GM23338 (cell line): ENCODE results near the gene KCNJ6. TPM values are rescaled to one million over a fixed set of nuclear protein-coding genes. Genes with fewer than 3 reads are reported as not detected.

ENCODE experiments used
- ATAC-seq: fragments of 200-7000 bp; cut with Tn5 transposase; 3 replicates; pipeline ENCODE4 v1.9.1; 2020
- DNase-seq: peaks from one replicate; pipeline ENCODE4 v3.0.0-alpha.2; 2015; ENCODE audit warnings: low spot score
- H2AFZ ChIP-seq: fragments of 200-600 bp; sonication (generic); 2 replicates; pipeline ENCODE4 v1.8.0; 2016; ENCODE audit warnings: antibody characterized with exemption, mild to moderate bottlenecking, moderate library complexity
- H3F3A ChIP-seq: fragments of 200-600 bp; sonication (generic); replicated peaks from 2 replicates; pipeline ENCODE4 v1.8.0; 2017; ENCODE audit warnings: antibody characterized with exemption, mixed run types, low read depth
- H3K27ac ChIP-seq: fragments of 200-600 bp; sonication (generic); 2 replicates; pipeline ENCODE4 v1.6.1; 2016; ENCODE audit warnings: low read depth
- H3K27me3 ChIP-seq: fragments of 200-600 bp; sonication (generic); 2 replicates; pipeline ENCODE4 v1.8.0; 2016; ENCODE audit warnings: mild to moderate bottlenecking, mixed run types, moderate library complexity; ENCODE audit not compliant: insufficient read depth
- H3K36me3 ChIP-seq: fragments of 200-600 bp; sonication (generic); 2 replicates; pipeline ENCODE4 v1.8.0; 2016; ENCODE audit warnings: mild to moderate bottlenecking; ENCODE audit not compliant: insufficient read depth
- H3K4me1 ChIP-seq: fragments of 200-600 bp; sonication (generic); 2 replicates; pipeline ENCODE4 v1.8.0; 2016; ENCODE audit warnings: mild to moderate bottlenecking, moderate library complexity; ENCODE audit not compliant: insufficient read depth
- H3K4me2 ChIP-seq: fragments of 200-600 bp; sonication (generic); 2 replicates; pipeline ENCODE4 v1.7.1; 2017; ENCODE audit warnings: mixed run types
- H3K4me3 ChIP-seq: fragments of 200-600 bp; sonication (generic); 2 replicates; pipeline ENCODE4 v1.6.1; 2016; ENCODE audit warnings: mixed run types
- H3K79me2 ChIP-seq: fragments of 200-600 bp; sonication (generic); replicated peaks from 2 replicates; pipeline ENCODE4 v1.8.0; 2017; ENCODE audit warnings: mild to moderate bottlenecking; ENCODE audit not compliant: insufficient read depth
- H3K9me2 ChIP-seq: fragments of 200-600 bp; sonication (generic); 2 replicates; pipeline ENCODE4 v1.8.0; 2017; ENCODE audit not compliant: insufficient read depth
- H4K20me1 ChIP-seq: fragments of 200-600 bp; sonication (generic); replicated peaks from 2 replicates; pipeline ENCODE4 v1.8.0; 2017; ENCODE audit warnings: mild to moderate bottlenecking; ENCODE audit not compliant: insufficient read depth
- H3K27ac Mint-ChIP-seq: 2 replicates; pipeline ENCODE4 v1.8.0; 2020; ENCODE audit warnings: inconsistent platforms, mild to moderate bottlenecking, moderate library complexity, mixed read lengths
- H3K27me3 Mint-ChIP-seq: 3 replicates; pipeline ENCODE4 v1.8.0; 2022; ENCODE audit warnings: low read depth, mild to moderate bottlenecking, moderate library complexity, mixed read lengths, inconsistent platforms; ENCODE audit not compliant: insufficient read depth, poor library complexity
- H3K36me3 Mint-ChIP-seq: 3 replicates; pipeline ENCODE4 v1.8.0; 2021; ENCODE audit warnings: low read depth, mild to moderate bottlenecking, inconsistent platforms, moderate library complexity, mixed read lengths
- H3K4me1 Mint-ChIP-seq: 3 replicates; pipeline ENCODE4 v1.8.0; 2020; ENCODE audit warnings: mild to moderate bottlenecking, inconsistent platforms, mixed read lengths
- H3K4me3 Mint-ChIP-seq: 3 replicates; pipeline ENCODE4 v1.8.0; 2021; ENCODE audit warnings: moderate library complexity, mild to moderate bottlenecking, inconsistent platforms, mixed read lengths
- H3K9me3 Mint-ChIP-seq: 3 replicates; pipeline ENCODE4 v1.8.0; 2020; ENCODE audit warnings: moderate library complexity, mild to moderate bottlenecking, inconsistent platforms, mixed read lengths
- CREB1 ChIP-seq: fragments of 250-450 bp; sonication (Bioruptor Pico); IDR thresholded peaks from 2 replicates; pipeline ENCODE4 v1.5.0; 2020; ENCODE audit warnings: low read depth, mild to moderate bottlenecking, moderate library complexity
- EZH2phosphoT487 ChIP-seq: fragments of 200-600 bp; sonication (generic); IDR thresholded peaks from one replicate; pipeline ENCODE4 v1.8.1; 2018; ENCODE audit warnings: antibody characterized with exemption; ENCODE audit not compliant: unreplicated experiment
- JUNB ChIP-seq: IDR thresholded peaks from one replicate; pipeline ENCODE4 v1.6.1; 2016; ENCODE audit warnings: antibody characterized with exemption; ENCODE audit not compliant: unreplicated experiment
- STAT1 ChIP-seq: IDR thresholded peaks from one replicate; pipeline ENCODE4 v1.6.1; 2016; ENCODE audit warnings: antibody characterized with exemption; ENCODE audit not compliant: unreplicated experiment
- ZNF331 ChIP-seq: fragments of 250-450 bp; sonication (Bioruptor Pico); IDR thresholded peaks from 2 replicates; pipeline ENCODE4 v1.5.0; 2020; ENCODE audit warnings: low read depth, mild to moderate bottlenecking, moderate library complexity
- polyA plus RNA-seq: library from polyadenylated mRNA; unstranded; fragments of >200 nt; fragmentation: Nextera tagmentation; extraction: Ambion mirVana; gene quantifications from 2 replicates; pipeline ENCODE4 v1.2.1, GENCODE V29; 2016
- total RNA-seq: library from RNA; depleted of rRNA; stranded (reverse); fragments of >200 nt; shearing (Covaris generic); gene quantifications from 2 replicates; pipeline ENCODE4 v1.2.3, GENCODE V29; 2014
- TF ChIP-seq, protein P1 (sequence below): fragments of 250-450 bp; sonication (Bioruptor Pico); IDR thresholded peaks from 2 replicates; pipeline ENCODE4 v1.5.0; 2020; ENCODE audit warnings: mild to moderate bottlenecking, moderate library complexity
- TF ChIP-seq, protein P2 (sequence below): IDR thresholded peaks from one replicate; pipeline ENCODE4 v1.6.1; 2018; ENCODE audit warnings: antibody characterized with exemption; ENCODE audit not compliant: unreplicated experiment

The KCNJ6 gene
- total and polyA plus RNA-seq, 2 experiments from 2014 or later: 0.48 to 0.52 TPM

DNA sequence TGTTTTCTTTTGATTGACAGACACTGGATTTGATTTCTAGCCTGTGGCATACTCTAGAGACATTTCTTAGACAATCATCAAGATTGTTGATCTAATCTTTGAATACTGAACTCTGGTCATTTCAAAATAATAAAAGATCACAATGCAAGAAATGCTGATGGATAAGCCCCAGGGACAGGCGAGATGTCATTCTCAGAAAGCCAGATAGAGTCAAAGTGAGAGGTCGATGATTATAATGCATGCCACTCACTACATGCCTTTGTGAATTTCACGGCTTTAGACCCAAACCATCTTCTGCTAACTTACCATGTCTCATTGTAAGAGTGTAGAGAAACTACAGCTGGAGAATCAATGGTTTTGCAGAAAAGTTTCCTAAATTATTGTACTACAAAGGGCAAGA is 292.6 kb downstream of the KCNJ6 start (continued):
- TF ChIP-seq, protein P1, sequence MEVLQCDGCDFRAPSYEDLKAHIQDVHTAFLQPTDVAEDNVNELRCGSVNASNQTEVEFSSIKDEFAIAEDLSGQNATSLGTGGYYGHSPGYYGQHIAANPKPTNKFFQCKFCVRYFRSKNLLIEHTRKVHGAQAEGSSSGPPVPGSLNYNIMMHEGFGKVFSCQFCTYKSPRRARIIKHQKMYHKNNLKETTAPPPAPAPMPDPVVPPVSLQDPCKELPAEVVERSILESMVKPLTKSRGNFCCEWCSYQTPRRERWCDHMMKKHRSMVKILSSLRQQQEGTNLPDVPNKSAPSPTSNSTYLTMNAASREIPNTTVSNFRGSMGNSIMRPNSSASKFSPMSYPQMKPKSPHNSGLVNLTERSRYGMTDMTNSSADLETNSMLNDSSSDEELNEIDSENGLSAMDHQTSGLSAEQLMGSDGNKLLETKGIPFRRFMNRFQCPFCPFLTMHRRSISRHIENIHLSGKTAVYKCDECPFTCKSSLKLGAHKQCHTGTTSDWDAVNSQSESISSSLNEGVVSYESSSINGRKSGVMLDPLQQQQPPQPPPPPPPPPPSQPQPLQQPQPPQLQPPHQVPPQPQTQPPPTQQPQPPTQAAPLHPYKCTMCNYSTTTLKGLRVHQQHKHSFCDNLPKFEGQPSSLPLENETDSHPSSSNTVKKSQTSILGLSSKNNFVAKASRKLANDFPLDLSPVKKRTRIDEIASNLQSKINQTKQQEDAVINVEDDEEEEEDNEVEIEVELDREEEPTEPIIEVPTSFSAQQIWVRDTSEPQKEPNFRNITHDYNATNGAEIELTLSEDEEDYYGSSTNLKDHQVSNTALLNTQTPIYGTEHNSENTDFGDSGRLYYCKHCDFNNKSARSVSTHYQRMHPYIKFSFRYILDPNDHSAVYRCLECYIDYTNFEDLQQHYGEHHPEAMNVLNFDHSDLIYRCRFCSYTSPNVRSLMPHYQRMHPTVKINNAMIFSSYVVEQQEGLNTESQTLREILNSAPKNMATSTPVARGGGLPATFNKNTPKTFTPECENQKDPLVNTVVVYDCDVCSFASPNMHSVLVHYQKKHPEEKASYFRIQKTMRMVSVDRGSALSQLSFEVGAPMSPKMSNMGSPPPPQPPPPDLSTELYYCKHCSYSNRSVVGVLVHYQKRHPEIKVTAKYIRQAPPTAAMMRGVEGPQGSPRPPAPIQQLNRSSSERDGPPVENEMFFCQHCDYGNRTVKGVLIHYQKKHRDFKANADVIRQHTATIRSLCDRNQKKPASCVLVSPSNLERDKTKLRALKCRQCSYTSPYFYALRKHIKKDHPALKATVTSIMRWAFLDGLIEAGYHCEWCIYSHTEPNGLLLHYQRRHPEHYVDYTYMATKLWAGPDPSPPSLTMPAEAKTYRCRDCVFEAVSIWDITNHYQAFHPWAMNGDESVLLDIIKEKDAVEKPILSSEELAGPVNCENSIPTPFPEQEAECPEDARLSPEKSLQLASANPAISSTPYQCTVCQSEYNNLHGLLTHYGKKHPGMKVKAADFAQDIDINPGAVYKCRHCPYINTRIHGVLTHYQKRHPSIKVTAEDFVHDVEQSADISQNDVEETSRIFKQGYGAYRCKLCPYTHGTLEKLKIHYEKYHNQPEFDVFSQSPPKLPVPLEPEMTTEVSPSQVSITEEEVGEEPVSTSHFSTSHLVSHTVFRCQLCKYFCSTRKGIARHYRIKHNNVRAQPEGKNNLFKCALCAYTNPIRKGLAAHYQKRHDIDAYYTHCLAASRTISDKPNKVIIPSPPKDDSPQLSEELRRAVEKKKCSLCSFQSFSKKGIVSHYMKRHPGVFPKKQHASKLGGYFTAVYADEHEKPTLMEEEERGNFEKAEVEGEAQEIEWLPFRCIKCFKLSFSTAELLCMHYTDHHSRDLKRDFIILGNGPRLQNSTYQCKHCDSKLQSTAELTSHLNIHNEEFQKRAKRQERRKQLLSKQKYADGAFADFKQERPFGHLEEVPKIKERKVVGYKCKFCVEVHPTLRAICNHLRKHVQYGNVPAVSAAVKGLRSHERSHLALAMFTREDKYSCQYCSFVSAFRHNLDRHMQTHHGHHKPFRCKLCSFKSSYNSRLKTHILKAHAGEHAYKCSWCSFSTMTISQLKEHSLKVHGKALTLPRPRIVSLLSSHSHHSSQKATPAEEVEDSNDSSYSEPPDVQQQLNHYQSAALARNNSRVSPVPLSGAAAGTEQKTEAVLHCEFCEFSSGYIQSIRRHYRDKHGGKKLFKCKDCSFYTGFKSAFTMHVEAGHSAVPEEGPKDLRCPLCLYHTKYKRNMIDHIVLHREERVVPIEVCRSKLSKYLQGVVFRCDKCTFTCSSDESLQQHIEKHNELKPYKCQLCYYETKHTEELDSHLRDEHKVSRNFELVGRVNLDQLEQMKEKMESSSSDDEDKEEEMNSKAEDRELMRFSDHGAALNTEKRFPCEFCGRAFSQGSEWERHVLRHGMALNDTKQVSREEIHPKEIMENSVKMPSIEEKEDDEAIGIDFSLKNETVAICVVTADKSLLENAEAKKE: no peak
- TF ChIP-seq ZNF331 (CRISPR knock-in tag) (no peak), CREB1 (no peak)

DNA sequence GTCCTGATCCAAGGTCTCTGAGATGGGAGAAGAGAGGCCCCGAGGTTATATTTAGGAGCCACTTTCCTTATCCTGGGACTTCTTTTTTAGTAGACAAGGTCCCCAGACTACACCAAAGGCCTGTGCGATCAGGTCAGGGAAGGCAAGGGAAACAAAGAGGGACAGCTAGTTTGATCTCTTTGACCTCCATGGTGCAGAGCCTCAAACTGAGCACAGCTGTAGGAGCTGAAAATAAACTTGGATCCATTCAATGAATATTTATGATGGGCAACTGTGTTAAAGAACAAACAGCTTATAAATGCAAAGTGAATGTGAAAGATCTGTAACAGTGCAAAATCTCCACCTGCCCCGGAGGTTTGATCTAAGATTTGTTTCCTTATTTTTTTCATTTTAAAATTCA is 293.1 kb downstream of the KCNJ6 start:
- no peak overlapping the region for H3K4me3 ChIP-seq
- H3K4me1 Mint-ChIP-seq: peaks cover 30% of the 10 kb centered on the region
- H3K79me2 ChIP-seq: no peaks in the 10 kb centered on the region
- peaks cover 7% of the 10 kb centered on the region for H3K27me3 Mint-ChIP-seq
- peaks cover 7% of the 10 kb centered on the region for H3K9me3 Mint-ChIP-seq
- no peak overlapping the region for H3K27ac ChIP-seq
- H3K4me3 Mint-ChIP-seq: no peak overlapping the region
- no peak overlapping the region for H3K4me2 ChIP-seq
- no peaks in the 10 kb centered on the region for H3K27me3 ChIP-seq
- no peak for ATAC-seq
- DNase-seq: no peak
- H3K9me2 ChIP-seq: peaks cover 19% of the 10 kb centered on the region
- H3K27ac Mint-ChIP-seq: no peak overlapping the region
- no peaks in the 10 kb centered on the region for H3F3A ChIP-seq
- H2AFZ ChIP-seq: no peak overlapping the region; the same call in 1 of the 2 replicates
- H3K36me3 ChIP-seq: no peaks in the 10 kb centered on the region
- peaks cover 17% of the 10 kb centered on the region for H3K4me1 ChIP-seq
- peaks cover 9% of the 10 kb centered on the region for H3K36me3 Mint-ChIP-seq
- H4K20me1 ChIP-seq: no peaks in the 10 kb centered on the region
- TF ChIP-seq STAT1: no peak
- TF ChIP-seq, protein P1: no peak
- TF ChIP-seq JUNB: no peak
- TF ChIP-seq, protein P2, sequence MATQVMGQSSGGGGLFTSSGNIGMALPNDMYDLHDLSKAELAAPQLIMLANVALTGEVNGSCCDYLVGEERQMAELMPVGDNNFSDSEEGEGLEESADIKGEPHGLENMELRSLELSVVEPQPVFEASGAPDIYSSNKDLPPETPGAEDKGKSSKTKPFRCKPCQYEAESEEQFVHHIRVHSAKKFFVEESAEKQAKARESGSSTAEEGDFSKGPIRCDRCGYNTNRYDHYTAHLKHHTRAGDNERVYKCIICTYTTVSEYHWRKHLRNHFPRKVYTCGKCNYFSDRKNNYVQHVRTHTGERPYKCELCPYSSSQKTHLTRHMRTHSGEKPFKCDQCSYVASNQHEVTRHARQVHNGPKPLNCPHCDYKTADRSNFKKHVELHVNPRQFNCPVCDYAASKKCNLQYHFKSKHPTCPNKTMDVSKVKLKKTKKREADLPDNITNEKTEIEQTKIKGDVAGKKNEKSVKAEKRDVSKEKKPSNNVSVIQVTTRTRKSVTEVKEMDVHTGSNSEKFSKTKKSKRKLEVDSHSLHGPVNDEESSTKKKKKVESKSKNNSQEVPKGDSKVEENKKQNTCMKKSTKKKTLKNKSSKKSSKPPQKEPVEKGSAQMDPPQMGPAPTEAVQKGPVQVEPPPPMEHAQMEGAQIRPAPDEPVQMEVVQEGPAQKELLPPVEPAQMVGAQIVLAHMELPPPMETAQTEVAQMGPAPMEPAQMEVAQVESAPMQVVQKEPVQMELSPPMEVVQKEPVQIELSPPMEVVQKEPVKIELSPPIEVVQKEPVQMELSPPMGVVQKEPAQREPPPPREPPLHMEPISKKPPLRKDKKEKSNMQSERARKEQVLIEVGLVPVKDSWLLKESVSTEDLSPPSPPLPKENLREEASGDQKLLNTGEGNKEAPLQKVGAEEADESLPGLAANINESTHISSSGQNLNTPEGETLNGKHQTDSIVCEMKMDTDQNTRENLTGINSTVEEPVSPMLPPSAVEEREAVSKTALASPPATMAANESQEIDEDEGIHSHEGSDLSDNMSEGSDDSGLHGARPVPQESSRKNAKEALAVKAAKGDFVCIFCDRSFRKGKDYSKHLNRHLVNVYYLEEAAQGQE: no peak
- no peak for TF ChIP-seq EZH2phosphoT487
